ACHN (cell line): ENCODE data around the gene PMM2.
"Not testable (repeated sequence)": the region's sequence is repeated elsewhere in the genome, so short reads cannot be mapped to it uniquely, and the experiment has no call there.

ENCODE experiments used
- DNase-seq: peaks from one replicate; pipeline ENCODE4 v3.0.0-alpha.2; 2015
- in situ Hi-C: cut with HindIII; loops from 2 replicates; pipeline ENCODE4 v1.10.0; 2017; ENCODE audit warnings: low sequenced_read_pairs, low pct_ligation_motif_present, low pct_unique_long_range_greater_than_20kb

Gene PMM2

DNA sequence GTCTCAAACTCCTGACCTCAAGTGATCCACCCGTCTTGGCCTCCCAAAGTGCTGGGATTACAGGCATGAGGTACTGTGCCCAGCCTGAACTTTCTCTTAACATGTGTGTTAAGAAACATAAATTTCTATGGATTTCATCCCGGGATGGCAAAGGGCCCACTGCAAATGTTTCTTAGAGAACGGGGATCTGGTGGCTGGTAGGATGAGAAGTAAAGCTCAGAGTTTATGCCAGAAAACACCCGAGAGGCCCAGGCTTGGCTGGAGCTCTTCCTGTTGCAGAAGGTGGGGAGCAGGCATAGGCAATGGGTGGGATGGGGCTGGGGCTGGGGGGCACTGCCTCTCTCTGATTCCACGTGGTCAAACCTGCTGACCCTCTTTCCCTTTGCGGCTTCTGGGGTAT is 76.7 kb downstream of the PMM2 start:
- no peak for DNase-seq
- in situ Hi-C loops, result no loop called here

DNA sequence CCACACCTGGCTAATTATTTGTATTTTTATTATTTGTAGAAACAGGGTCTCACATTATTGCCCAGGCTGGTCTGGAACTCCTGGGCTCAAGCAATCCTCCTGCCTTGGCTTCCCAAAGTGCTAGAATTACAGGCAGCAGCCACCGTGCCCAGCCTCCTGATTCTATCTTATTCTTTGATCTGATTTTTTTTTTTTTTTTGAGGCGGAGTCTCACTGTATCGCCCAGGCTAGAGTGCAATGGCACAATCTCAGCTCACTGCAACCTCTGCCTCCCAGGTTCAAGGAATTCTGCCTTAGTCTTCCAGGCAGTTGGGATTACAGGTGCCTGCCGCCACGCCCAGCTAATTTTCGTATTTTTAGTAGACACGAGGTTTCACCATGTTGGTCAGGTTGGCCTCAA is 77.7 kb downstream of the PMM2 start:
- in situ Hi-C loops, DNase-seq: not testable (repeated sequence)

DNA sequence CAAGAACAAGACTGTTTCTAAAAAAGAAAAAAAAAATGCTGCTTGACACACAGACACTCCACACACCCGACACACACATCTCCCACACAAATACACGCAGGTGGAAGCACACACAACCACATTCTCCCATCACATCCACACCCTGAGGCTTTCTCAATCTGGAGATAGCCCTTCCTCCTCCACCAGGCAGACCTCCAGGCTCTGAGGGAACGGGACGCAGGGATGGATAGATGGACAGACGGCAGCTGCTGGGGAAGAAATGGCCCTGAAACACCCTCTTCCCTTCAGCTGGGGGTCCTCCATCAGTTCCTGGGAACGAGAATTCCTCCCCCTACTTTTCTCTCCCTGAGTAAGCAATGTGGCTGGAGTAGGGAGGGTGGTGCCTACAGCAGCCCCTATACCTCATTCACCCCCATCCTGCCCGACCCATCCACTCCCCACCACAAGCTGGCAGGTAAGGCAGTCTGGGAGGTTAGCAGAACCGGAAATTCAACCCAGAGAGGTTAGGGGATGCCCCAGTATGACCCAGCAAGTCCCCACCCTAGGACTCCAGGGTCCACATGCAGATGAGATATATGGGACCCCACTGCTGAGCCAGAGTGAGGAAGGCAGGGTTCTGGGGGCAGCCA is 80.4 kb downstream of the PMM2 start:
- in situ Hi-C loops, result no loop called here
- no peak for DNase-seq

DNA sequence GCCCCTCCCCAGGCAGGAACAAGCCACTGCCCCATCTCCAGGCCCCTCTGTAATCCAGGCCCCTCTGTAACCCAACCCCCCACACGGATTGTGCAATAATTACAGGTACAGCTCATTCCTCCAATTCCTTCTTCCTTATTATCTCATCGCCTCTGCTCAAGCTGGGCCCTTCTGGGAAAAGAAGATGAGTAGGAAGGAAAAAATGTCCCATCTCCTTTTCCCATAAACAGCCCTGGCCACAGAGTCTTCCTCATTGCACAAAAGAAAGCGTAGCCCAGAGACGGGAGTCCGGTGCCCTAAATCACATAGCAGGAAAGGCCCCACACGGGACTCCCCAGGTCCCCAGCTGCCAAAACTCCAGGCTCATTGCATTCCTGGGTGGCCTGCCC is 80.9 kb downstream of the PMM2 start:
- in situ Hi-C loops, result no loop called here
- DNase-seq, result no peak

DNA sequence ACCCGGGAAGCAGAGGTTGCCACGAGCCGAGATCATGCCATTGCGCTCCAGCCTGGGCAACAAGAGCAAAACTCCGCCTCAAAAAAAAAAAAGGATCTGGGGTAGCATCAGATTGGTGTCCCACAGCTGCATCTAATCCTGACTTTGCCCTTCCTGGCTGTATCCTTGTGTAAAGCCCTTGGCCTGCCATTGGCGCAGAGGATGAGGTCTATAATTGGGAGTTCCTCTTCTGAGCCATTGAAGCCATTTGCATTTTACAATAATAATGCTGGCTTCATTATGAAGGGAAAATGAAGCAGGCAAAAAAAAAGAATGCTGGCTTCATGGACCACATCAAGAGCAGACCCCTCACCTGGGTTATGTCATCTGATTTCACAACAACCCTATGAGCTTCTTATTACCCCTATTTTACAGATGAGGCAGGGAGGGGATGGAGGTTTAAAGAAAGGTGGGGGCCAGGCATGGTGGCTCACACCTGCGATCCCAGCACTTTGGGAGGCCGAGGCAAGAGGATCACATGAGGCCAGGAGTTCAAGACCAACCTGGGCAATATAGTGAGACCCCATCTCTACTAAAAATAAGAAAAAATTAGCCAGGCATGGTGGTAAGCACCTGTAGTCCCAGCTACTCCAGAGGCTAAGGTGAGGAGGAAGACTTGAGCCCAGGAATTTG is 83.3 kb downstream of the PMM2 start:
- no peak for DNase-seq
- in situ Hi-C loops, result no loop called here

DNA sequence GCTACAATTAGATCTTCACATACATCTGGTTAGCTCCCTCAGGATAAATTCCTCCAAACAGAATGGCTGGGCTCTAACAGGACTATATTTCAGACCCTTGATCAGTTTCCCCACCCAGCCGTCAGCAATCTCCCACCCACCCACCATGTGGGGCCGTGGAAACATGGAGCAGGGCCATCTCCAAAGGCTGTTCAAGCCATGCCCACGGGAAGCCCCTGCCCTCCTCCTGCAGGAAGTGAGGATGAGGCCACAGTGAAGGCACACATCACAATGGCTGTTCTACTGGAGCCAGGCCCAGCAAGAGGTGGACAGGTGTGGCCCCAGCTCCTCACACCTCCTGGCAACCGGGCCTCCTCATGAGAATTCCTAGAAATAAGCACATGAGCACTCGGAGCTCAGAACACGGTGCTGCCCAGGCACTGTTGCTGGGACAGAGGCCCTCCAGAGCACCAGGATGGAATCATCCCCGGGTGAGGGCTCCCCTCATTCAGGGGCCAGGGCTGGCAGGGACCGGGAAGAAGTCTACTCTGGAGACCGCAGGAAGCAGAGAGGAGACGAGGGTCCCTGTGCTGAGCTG is 84.5 kb downstream of the PMM2 start, which contains the start of gene LITAFD:
Gene LITAFD (plus strand): TSS at position 311 of the 577 bp plus-strand sequence. CDS start 2,005 bp downstream, outside the sequence.
- in situ Hi-C loops, result no loop called here
- DNase-seq, result no peak

DNA sequence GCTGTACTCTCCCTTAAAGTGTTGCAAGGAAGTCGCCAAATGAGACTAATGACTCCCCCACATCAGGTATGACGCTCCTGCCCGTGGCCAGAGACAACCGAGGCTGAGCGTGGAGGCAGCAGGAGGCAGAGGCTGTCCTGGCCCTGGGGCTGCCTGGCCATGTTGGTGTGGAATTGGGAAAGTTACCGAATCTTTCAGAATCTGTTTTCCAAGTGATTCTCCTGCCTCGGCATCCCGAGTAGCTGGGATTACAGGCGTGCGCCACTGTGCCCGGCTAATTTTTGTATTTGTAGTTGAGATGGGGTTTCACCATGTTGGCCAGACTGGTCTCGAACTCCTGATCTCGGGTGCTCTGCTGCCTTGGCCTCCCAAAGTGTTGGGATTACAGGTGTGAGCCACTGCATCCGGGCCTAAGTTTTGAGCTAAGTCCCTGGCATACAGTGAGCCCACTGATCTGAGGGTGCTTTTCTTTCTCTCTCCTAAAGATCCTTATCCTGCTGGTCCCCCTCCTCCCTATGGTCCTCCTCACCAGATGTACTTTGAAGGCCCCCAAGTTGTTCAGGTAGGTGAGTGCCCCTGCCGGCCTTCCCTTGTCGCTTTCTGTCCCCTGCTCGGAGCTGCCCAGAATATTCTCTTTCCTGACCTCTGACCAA is 85.2 kb downstream of the PMM2 start:
- no peak for DNase-seq
- in situ Hi-C loops, result no loop called here

DNA sequence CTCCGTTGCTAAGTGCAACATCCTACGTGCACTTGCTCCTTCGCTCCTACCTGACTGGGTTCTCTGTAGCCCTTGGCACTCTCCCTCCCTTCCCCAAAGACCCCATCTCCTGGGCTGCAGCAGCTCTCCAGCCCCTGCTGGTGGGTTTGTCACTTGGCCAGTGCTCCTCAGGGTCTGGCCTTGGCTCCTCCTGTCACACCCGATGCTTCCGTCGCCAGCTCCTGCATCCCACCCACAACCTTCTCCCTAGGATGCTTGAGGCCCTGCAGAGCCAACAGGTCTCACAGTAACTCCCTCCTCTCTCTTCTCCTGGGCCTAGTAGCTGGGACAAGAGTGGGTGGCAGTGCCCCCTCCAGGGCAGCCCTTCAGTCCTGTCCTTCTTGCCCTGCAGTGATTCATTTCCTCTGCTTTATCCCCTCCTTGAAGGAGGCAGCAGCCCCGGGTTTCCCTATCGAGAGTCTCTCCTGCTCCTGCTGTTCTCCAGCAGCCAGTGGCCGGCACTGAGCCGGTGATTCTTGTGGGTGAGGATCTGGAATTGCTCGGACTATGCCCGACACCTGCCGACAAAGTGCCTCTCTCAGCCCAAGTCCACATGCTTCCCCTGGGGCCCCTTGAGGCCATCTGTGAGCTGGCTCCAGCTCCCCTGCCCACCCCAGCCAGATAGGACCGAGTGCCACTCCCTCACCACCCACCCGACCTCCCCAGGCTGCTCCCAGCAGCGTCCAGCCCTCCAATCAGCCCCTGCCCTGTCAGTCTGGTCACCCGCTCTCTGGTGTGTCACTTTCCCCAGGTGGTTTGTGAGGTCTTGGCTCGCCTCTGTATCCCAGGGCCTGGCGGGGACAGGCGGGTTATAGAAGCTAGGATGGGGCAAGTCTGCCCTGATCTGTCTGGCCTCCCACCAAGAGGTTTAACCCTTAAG is 88.3 kb downstream of the PMM2 start:
- in situ Hi-C loops, result no loop called here
- DNase-seq, result peak; percentile 79

DNA sequence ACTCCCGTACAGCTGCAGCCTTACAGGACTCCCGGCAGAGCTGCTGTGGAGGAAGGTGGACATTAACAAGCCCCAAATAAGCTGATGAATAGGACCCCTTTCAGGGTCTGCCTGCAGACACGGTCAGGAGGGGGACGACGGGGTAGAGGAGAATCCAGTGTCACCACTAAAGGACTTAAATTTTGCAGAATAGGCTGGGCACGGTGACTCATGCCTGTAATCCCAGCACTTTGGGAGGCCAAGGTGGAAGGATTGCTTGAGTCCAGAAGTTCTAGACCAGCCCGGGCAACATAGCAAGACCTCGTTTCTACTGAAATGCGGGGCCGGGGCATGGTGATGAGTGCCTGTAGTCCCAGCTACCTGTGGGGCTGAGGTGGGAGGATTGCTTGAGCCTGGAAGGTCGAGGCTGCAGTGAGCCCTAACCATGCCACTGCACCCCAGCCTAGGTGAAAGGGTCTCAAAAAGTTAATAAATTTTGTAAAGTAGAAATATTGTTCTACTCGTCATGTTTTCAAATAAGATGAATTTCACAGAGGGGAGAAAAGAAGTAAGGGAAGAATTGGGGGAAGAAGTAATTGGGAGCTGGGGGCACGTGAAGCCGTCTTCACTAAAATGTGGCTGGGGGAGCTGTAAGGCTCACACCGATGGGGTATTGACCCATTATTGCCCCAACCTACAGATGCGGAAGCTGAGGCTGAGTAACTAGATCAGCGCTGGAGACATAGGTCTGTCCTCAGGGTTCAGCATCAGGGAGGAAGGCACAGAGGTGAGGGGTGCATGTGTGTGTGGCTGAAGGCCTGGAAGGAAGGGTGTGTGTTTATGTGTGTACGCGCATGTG is 89.2 kb downstream of the PMM2 start:
- no peak for DNase-seq
- in situ Hi-C loops, result no loop called here

DNA sequence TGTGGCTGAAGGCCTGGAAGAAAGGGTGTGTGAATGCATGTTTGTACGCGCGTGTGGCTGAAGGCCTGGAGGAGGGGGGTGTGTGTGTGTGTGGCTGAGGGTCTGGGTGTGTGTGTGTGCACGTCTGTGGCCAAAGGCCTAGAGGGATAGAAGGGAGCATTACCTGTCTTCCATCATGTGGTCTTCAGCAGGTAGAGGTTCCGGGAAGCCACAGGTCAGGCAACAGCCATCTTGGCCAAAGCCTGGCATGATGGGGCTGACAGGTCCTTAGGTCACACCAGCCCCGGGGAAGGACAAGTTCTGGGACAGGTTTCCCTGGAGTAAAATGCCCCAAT is 89.8 kb downstream of the PMM2 start:
- no peak for DNase-seq
- in situ Hi-C loops, result no loop called here

DNA sequence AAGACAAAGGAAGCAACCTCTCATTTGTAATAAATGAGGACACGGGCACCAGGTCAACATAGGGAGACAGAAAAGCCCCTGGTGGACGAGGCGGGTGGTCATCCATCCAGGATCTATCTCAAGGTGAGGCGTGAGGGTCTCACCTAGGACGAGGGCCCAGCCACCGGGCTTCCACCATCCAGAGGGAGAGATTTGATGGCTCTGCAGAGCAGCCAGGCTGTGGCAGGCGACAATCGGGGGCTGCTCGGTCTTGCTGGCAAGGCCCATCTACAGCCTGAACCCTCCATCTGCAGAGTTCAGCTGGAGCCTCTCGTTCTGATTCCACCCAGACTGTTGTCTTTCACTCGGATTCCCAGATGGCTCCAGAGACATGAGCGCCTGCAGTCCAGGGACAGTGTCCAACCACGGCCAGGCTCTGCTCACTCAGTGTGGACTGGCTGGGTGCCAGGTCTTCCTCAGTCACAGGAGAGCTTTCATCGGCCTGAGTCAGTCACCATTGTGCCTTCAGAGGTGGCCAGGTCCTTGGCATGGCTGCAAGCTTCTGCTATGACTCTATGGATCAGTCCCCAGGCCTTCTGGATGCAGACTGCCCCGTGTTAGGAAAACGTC is 90.4 kb downstream of the PMM2 start:
- in situ Hi-C loops, result no loop called here
- peak; percentile 25 for DNase-seq

DNA sequence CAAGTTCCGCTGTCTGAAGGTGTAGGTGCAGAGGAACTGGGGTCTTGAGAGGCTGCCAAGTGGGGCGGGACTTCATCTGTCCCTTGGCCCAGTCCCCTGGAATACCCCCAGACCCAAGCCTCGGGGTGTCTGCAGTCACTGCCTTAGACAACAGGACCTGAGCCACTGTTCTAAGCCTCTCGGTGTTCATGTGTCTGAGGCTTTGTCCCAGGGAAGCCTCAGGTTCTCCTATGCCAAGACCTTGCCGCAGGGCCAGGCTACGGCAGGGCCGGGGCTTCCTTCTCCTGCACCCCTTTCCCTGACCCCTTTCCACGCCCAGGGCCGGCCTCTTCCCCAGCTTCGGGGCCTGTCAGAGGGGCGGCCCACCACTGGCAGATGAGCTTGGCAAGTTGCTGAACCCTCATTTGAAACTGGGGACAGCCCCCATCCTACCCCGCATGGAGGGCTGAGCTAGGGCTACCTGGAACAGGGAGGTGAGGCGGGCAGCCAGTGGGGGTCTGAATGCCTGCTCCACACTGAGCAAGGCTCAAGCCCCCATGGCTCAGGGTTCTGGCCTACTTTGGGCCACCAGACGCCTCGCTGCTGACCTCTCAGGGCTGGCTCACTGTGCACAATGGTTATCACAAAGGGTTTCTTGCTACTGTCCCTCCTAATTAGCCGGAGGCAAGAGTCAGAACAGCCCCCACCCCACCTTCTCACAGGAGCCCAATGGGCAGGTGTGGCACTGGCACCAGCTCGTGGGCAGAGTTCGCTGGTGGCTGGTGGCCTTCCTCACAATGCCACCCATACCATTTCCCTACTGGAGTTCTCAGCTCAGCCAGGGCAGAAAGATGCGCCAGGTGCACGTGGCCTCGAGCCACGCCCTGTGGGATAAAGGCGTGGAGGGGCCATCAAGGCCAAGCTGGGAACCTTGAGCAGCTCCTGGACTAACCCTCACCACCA is 91.6 kb downstream of the PMM2 start:
- DNase-seq, result no peak
- in situ Hi-C loops, result no loop called here

DNA sequence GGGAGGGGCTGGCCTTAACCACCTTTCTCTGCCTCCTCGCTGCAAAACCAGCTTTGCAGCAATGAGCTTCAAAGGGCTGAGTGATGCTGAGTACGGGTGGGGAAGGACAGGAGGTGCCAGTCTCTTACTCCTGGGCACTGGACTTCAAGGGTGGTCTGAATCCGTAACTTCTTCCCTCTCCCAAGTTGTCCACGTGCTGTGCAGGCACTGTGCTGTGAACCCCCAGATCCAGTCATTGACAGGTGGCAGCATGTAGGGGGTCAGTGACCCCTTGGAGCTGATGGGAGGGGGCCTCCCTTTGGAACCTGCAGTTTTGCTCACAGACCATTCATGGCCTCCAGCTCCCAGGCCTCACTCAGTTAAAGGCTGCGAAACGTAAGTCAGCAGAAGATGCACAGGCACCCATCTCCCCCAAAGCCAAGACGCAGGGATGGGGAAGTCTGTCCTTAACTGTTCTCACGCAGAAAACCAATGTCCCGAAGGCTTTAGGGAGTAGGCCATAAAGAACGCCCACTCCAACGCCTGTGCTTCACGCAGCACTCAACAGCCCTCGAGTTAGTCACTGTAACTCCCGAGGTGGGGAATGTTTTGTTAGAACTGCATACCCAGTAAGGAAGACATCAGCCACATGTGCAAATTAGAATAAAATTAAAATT is 92.4 kb downstream of the PMM2 start:
- in situ Hi-C loops, result no loop called here
- no peak for DNase-seq

DNA sequence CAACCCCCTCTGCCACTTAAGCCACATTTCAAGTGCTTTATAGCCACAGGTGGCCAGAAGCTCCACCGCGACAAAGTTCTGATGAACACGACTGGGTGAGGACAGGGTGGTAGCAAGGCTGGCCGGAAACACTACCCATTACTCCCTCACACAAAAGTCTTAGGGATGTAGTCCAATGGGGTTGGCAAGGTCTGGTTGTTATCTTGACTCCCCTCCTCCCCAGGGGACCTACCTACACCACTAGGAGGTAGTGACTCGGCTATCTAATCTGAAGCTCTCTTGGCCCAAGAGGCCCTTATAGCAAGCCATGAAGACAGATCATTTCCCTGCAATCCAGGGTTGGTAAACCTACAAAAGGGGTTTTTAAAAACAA is 92.9 kb downstream of the PMM2 start:
- in situ Hi-C loops, result no loop called here
- DNase-seq, result no peak

DNA sequence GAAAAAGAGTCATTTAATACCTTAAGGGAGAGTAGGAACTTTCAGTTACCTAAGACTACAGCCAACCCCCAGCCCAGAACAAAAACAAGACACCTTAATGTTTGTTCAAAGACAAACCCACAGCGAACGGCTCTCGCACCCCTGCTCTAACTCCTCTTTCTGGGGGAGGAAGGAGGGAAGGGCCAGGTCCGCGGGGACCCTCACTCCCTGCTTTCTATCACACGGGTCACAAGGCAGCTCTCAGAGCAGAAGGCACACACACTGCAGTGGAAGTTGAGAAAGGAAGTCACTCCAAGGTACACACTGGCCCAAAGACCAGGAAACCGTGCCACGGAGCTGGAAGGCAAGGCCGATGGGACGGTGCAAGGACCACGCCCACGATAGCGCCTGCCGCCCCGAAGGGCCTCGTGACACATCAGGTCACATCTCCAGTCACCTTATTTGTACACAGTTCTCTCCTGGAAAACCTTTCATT is 94.5 kb downstream of the PMM2 start:
- in situ Hi-C loops, result no loop called here
- no peak for DNase-seq

DNA sequence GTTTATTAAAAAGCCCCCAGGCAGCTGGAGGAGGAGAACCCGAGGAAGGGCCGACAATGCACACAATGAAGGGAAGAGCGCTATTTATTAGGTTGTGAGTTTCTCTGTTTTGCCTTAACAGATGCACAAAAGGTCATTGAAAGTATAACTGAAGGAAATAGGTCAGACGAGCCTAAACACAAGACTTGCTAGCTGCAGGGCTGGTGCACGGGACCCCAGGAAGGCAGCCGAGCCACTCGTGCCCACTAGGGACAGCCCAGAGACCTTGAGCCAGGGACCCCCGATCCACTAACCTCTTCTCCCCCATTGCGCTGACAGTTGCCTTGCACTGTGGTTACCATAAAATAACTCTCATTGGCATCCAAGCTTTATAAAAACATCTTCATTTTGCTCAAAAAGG is 95.8 kb downstream of the PMM2 start:
- no peak for DNase-seq
- in situ Hi-C loops, result no loop called here
